ENCODE measurements around the gene ME1. TPM values are rescaled to one million over a fixed set of nuclear protein-coding genes. Genes with fewer than 3 reads are reported as not detected.

ME1 gene
- total and polyA plus RNA-seq, 2 of the 13 experiments (the other 11 are each of a cell fraction or from before 2014, with no cell fraction given): not detected

GRCh38 chr6:83202031-83202430 lies 228.8 kb downstream of the ME1 start (continued):
- TF ChIP-seq FOXP4 (CRISPR knock-in tag; IDR thresholded peaks at IDR 0.05) (no peak), XRCC5 (optimal IDR thresholded peaks at IDR 0.05; ENCODE audit: low read length) (no peak), ZNF510 (CRISPR knock-in tag; IDR thresholded peaks at IDR 0.05; ENCODE audit: low read depth) (no peak), POLR2AphosphoS2 (IDR thresholded peaks at IDR 0.05; ENCODE audit: low read depth, low read length) (no peak), SP140L (CRISPR knock-in tag; IDR thresholded peaks at IDR 0.05; ENCODE audit: borderline replicate concordance) (no peak)

GRCh38 chr6:83199863-83200225 lies 231.0 kb downstream of the ME1 start:
- TF ChIP-seq SRSF9 (IDR thresholded peaks at IDR 0.05; ENCODE audit: borderline replicate concordance, insufficient read depth, low read depth, low read length, poor library complexity, severe bottlenecking): no peak
- no peak overlapping the region for H3K9ac ChIP-seq (ENCODE audit: insufficient read depth, low read depth, low read length)
- WGBS (ENCODE audit: low lambda C conversion rate): 80% methylated on average over 2 of the region's 2 CpGs
- DNase-seq (ENCODE audit: low spot score) (no peak), ATAC-seq (no peak), FAIRE-seq (no peak)
- no peak overlapping the region for H2AFZ ChIP-seq (ENCODE audit: low read length)
- no peak overlapping the region for H3K27ac ChIP-seq (ENCODE audit: extremely low read length, insufficient read depth, low read length)
- no TSS peak for BruUV-seq (replicated peaks)
- no peaks in the 10 kb centered on the region for H3K79me2 ChIP-seq (ENCODE audit: insufficient read depth, low read length)
- no peaks in the 10 kb centered on the region for H3K27me3 ChIP-seq (ENCODE audit: control insufficient read depth in 1 of 2, insufficient read depth in 2 of 2, low read length in 2 of 2)
- no peak overlapping the region for H3K4me2 ChIP-seq (ENCODE audit: low read depth, low read length)
- in situ Hi-C loops (cut with HindIII; ENCODE audit: extremely low pct_ligation_motif_present, low pct_unique_long_range_greater_than_20kb) (loop anchor here (25.0 kb wide), 1 partner anchor 963 kb away; the partner anchor contains the start of gene IBTK), intact Hi-C loops (cut with micrococcal nuclease; ENCODE audit: unreplicated experiment) (no loop called here)
- H3K4me3 ChIP-seq (replicated peaks in 1 of 3; ENCODE audit: insufficient read depth in 1 of 3, low read depth in 2 of 3, low read length in 3 of 3): no peak overlapping the region
- CTCF ChIA-PET (ENCODE audit: low intra/inter-chr PET ratio, low total read pairs): no interaction called here
- H4K20me1 ChIP-seq (ENCODE audit: insufficient read depth, low read length): no peaks in the 10 kb centered on the region
- POLR2A ChIA-PET: no interaction called here
- no peaks in the 10 kb centered on the region for H3K9me3 ChIP-seq (ENCODE audit: low read length)
- H3K36me3 ChIP-seq (replicated peaks in 1 of 2; ENCODE audit: control insufficient read depth in 1 of 2, insufficient read depth in 2 of 2, low read length in 2 of 2): peaks cover 2 to 15% of the 10 kb centered on the region in 2 experiments
- H3K4me1 ChIP-seq (ENCODE audit: insufficient read depth, low read length): peaks cover 10% of the 10 kb centered on the region
